Endothelial cell of umbilical vein (primary cell): ENCODE measurements around the gene CLCN4. TPM values are rescaled to one million over a fixed set of nuclear protein-coding genes. Genes with fewer than 3 reads are reported as not detected.

Source experiments
- BruUV-seq: library from RNA; stranded (reverse); fragments of 400-500 nt; replicated peaks from 2 replicates; lab custom pipeline; 2021; lab: Mats Ljungman, UMichigan
- CTCF ChIA-PET: fragments of 300-600, 350-600 bp; sonication (Branson Sonifier 250); formaldehyde crosslinking; loops from one replicate; lab custom pipeline; 2021; ENCODE audit warnings: antibody characterized with exemption, inconsistent platforms; lab: Charles Lee
- POLR2A ChIA-PET: fragments of 300-600, 350-600 bp; sonication (Branson Sonifier 250); formaldehyde crosslinking; loops from one replicate; lab custom pipeline; 2021; ENCODE audit warnings: antibody characterized with exemption, inconsistent platforms; lab: Charles Lee
- DNase-seq: peaks from one replicate; pipeline ENCODE4 v3.0.0-alpha.2; 2011; ENCODE audit warnings: low read depth, low spot score
- FAIRE-seq: peaks from 2 replicates; lab custom pipeline; 2011; peaks lifted over from hg19 to GRCh38; lab: Jason Lieb, UNC
- H2AFZ ChIP-seq: 2 replicates; pipeline ENCODE4 v1.6.0; 2012; ENCODE audit warnings: low read depth, low read length, control low read depth, inconsistent platforms
- H3K27ac ChIP-seq: 2 replicates; pipeline ENCODE4 v1.5.1; 2011; ENCODE audit warnings: low read depth, mild to moderate bottlenecking, control low read depth, low read length, moderate library complexity; ENCODE audit not compliant: insufficient read depth
- H3K27me3 ChIP-seq, 2 experiments: 2 replicates each; pipeline versions ENCODE4 v1.6.0 to v1.6.1; 2011; ENCODE audit warnings: low read length in 2 of 2, mixed read lengths in 1 of 2; ENCODE audit not compliant: control insufficient read depth in 2 of 2, insufficient read depth in 2 of 2
- H3K36me3 ChIP-seq, 2 experiments: 2 replicates in 1 of 2; 3 replicates in 1 of 2; pipeline ENCODE4 v1.5.1; 2011; ENCODE audit warnings: low read length in 2 of 2, mild to moderate bottlenecking in 1 of 2, moderate library complexity in 1 of 2; ENCODE audit not compliant: control insufficient read depth in 2 of 2, insufficient read depth in 2 of 2; ENCODE audit errors: extremely low read depth in 1 of 2
- H3K4me1 ChIP-seq: 3 replicates; pipeline ENCODE4 v1.5.1; 2011; ENCODE audit warnings: mild to moderate bottlenecking, low read length; ENCODE audit not compliant: control insufficient read depth, insufficient read depth; ENCODE audit errors: extremely low read depth
- H3K4me2 ChIP-seq: 2 replicates; pipeline ENCODE4 v1.6.1; 2011; ENCODE audit warnings: low read length, control low read depth, mixed read lengths; ENCODE audit not compliant: insufficient read depth
- H3K4me3 ChIP-seq, 3 experiments: fragments of 200-600 bp in 1 of 3; sonication (generic), shearing (Covaris generic) in 1 of 3; replicated peaks in 1 of 3; 2 replicates each; pipeline ENCODE4 v1.5.1; 2011 to 2016; ENCODE audit warnings: control low read depth in 3 of 3, low read length in 3 of 3, mild to moderate bottlenecking in 2 of 3, inconsistent platforms in 1 of 3, low read depth in 1 of 3, moderate library complexity in 1 of 3; ENCODE audit not compliant: insufficient read depth in 1 of 3
- H3K79me2 ChIP-seq: 2 replicates; pipeline ENCODE4 v1.6.0; 2012; ENCODE audit warnings: low read length, inconsistent platforms; ENCODE audit not compliant: control insufficient read depth, insufficient read depth
- H3K9ac ChIP-seq: replicated peaks from 2 replicates; pipeline ENCODE3; 2011; ENCODE audit warnings: low read length, control low read depth; ENCODE audit not compliant: insufficient read depth; ENCODE audit errors: extremely low read depth
- H3K9me1 ChIP-seq: replicated peaks from 3 replicates; pipeline ENCODE4 v1.6.0; 2011; ENCODE audit warnings: mild to moderate bottlenecking, low read length; ENCODE audit not compliant: control insufficient read depth, insufficient read depth; ENCODE audit errors: extremely low read depth
- H3K9me3 ChIP-seq: replicated peaks from 2 replicates; pipeline ENCODE4 v1.5.1; 2012; ENCODE audit warnings: low read length, inconsistent platforms; ENCODE audit not compliant: control insufficient read depth, insufficient read depth
- H4K20me1 ChIP-seq: replicated peaks from 2 replicates; pipeline ENCODE3; 2011; ENCODE audit warnings: mild to moderate bottlenecking, low read length; ENCODE audit not compliant: control insufficient read depth, insufficient read depth; ENCODE audit errors: extremely low read depth
- FOS ChIP-seq: IDR thresholded peaks from 2 replicates; pipeline ENCODE4 v1.6.1; 2011; ENCODE audit warnings: mild to moderate bottlenecking, low read length, moderate library complexity, borderline replicate concordance; ENCODE audit not compliant: insufficient read depth
- GATA2 ChIP-seq: IDR thresholded peaks from 2 replicates; pipeline ENCODE4 v1.7.0; 2011; ENCODE audit warnings: low read depth, mild to moderate bottlenecking, moderate library complexity, mixed read lengths, low read length; ENCODE audit not compliant: insufficient read length, insufficient read depth
- JUN ChIP-seq: IDR thresholded peaks from 2 replicates; pipeline ENCODE4 v1.6.1; 2011; ENCODE audit warnings: borderline replicate concordance, low read depth; ENCODE audit not compliant: insufficient read length, insufficient read depth
- dilution Hi-C: fragments of 300-500 bp; cut with MboI; formaldehyde crosslinking; loops from one replicate; pipeline ENCODE4 v1.15.0; 2019; ENCODE audit warnings: low sequenced_read_pairs; ENCODE audit not compliant: extremely low pct_ligation_motif_present
- intact Hi-C: fragments of 100-400 bp; cut with micrococcal nuclease; formaldehyde crosslinking; loops from one replicate; pipeline ENCODE4 v1.10.0; 2022
- polyA plus RNA-seq, 4 experiments: library from polyadenylated mRNA; depleted of rRNA in 3 of 4; stranded (reverse) in 3 of 4; unstranded in 1 of 4; fragments of >200 nt; gene quantifications; 2 replicates each; pipeline versions ENCODE4 v1.2.1 to v1.2.3, GENCODE V29; 2011 to 2012; ENCODE audit warnings: missing spikeins in 1 of 4
- total RNA-seq: library from RNA; stranded (reverse); gene quantifications from 2 replicates; pipeline ENCODE4 v1.2.3, GENCODE V29; 2021

Gene CLCN4
- total and polyA plus RNA-seq, 2 donors (not counting 3 experiments of a cell fraction or from before 2014, with no cell fraction given), result 7.6 to 19.8 TPM

DNA sequence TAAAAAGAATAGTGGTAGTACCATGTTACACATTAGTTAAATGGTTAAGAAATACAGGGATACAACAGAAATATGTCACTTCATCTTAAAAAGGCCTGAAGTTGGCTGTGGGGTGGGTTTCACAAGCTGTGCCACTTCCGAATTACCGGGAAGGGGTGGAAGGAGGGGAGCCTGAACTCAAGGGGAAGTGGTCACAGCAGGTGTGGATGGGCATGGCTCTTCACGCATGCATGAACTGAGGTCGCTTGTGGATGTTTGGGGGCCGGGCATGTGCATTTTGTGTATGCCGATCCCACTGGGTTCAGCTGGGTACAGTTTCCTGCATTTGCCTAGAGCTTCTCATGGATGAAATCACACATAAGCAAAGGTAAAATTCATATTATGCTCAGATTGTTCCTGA lies 64.9 kb downstream of the CLCN4 start:
- H3K9me1 ChIP-seq, result no peaks in the 10 kb centered on the region
- CTCF ChIA-PET, result no interaction called here
- no peak for FAIRE-seq
- no peaks in the 10 kb centered on the region for H3K36me3 ChIP-seq
- no peak overlapping the region for H2AFZ ChIP-seq
- H4K20me1 ChIP-seq, result no peaks in the 10 kb centered on the region
- POLR2A ChIA-PET, result no interaction called here
- H3K4me1 ChIP-seq, result no peaks in the 10 kb centered on the region
- intact Hi-C loops (no loop called here), dilution Hi-C loops (no loop called here)
- H3K79me2 ChIP-seq, result no peaks in the 10 kb centered on the region
- no peak overlapping the region for H3K9ac ChIP-seq
- no peaks in the 10 kb centered on the region for H3K9me3 ChIP-seq
- no peak for TF ChIP-seq FOS
- DNase-seq, result no peak
- H3K4me2 ChIP-seq, result no peak overlapping the region
- BruUV-seq, result no TSS peak
- no peaks in the 10 kb centered on the region for H3K27me3 ChIP-seq
- H3K4me3 ChIP-seq, result no peak overlapping the region
- no peak overlapping the region for H3K27ac ChIP-seq

DNA sequence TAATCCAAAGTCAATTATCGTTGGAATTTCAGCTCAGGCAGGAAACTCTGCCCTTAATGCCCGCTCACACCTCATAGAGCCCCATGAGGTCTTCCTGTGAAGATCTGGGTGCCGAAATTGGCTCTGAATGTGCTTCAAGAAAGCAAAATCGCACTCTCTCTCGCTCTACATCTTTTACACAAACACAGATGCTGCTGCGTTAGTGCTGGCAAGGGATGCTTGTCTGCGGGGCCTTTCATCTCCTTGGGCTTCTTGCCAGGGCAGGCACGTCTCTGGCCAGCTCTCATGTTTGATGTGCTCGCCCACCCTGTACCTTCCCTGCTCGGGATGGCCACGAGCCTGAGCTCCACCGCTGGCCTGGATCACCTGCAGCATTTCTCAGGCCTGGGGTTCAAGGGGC lies 66.5 kb downstream of the CLCN4 start:
- no peak overlapping the region for H3K4me3 ChIP-seq

More for the DNA sequence above, 66.5 kb downstream of the CLCN4 start:
- H3K4me1 ChIP-seq, result no peaks in the 10 kb centered on the region
- CTCF ChIA-PET, result no interaction called here
- H3K27me3 ChIP-seq, result no peaks in the 10 kb centered on the region
- H4K20me1 ChIP-seq, result no peaks in the 10 kb centered on the region
- intact Hi-C loops, result no loop called here
- no peaks in the 10 kb centered on the region for H3K79me2 ChIP-seq
- H3K27ac ChIP-seq, result no peak overlapping the region
- TF ChIP-seq JUN, result no peak
- no peak for TF ChIP-seq GATA2
- H2AFZ ChIP-seq, result no peak overlapping the region
- DNase-seq, result no peak
- H3K9ac ChIP-seq, result no peak overlapping the region
- H3K9me1 ChIP-seq, result no peaks in the 10 kb centered on the region
- no peaks in the 10 kb centered on the region for H3K36me3 ChIP-seq
- FAIRE-seq, result no peak
- BruUV-seq, result no TSS peak
- POLR2A ChIA-PET, result no interaction called here
- H3K9me3 ChIP-seq, result no peaks in the 10 kb centered on the region
- dilution Hi-C loops, result no loop called here
- no peak overlapping the region for H3K4me2 ChIP-seq
